GM12878 (cell line): ENCODE results near the gene NACAD.

ENCODE experiments used
- ASH2L ChIP-seq: fragments of 300-600, 200-600 bp; sonication (generic); IDR thresholded peaks from 2 replicates; pipeline ENCODE4 v1.6.1; 2017; ENCODE audit warnings: low read depth, mild to moderate bottlenecking, borderline replicate concordance
- BHLHE40 ChIP-seq, 2 experiments: fragments of 450-650 bp in 1 of 2; IDR thresholded peaks; 2 replicates each; pipeline ENCODE4 v1.6.1; 2011 to 2017; ENCODE audit warnings: low read depth in 2 of 2, borderline replicate concordance in 1 of 2, improper control_type of control experiment in 1 of 2, low read length in 1 of 2, mild to moderate bottlenecking in 1 of 2
- CHD4 ChIP-seq: fragments of 200-600 bp; sonication (generic); IDR thresholded peaks from 2 replicates; pipeline ENCODE4 v1.6.1; 2016; ENCODE audit warnings: mild to moderate bottlenecking
- CREB1 ChIP-seq: IDR thresholded peaks from 2 replicates; pipeline ENCODE4 v1.6.1; 2012; ENCODE audit warnings: low read depth, mild to moderate bottlenecking, inconsistent platforms
- FOXM1 ChIP-seq: IDR thresholded peaks from 2 replicates; pipeline ENCODE4 v1.6.1; 2012; ENCODE audit warnings: low read depth, mild to moderate bottlenecking, inconsistent platforms, low read length, moderate library complexity
- GABPA ChIP-seq: IDR thresholded peaks from 2 replicates; pipeline ENCODE4 v1.6.1; 2014; ENCODE audit warnings: antibody characterized with exemption, low read depth, mild to moderate bottlenecking, inconsistent platforms
- NFYB ChIP-seq: IDR thresholded peaks from 2 replicates; pipeline ENCODE4 v1.6.1; 2011; ENCODE audit warnings: low read depth, mild to moderate bottlenecking, low read length, improper control_type of control experiment, moderate library complexity; ENCODE audit not compliant: insufficient read depth
- SMC3 ChIP-seq: IDR thresholded peaks from 2 replicates; pipeline ENCODE4 v1.6.1; 2011; ENCODE audit warnings: low read length, improper control_type of control experiment, borderline replicate concordance
- TF ChIP-seq, protein P1 (sequence below), 3 experiments: IDR thresholded peaks in 2 of 3; conservative IDR thresholded peaks in 1 of 3; 2 replicates each; pipeline ENCODE4 v1.5.1; 2011; ENCODE audit warnings: low read depth in 3 of 3, low read length in 3 of 3, mild to moderate bottlenecking in 3 of 3, control low read depth in 2 of 3, moderate library complexity in 2 of 3, inconsistent platforms in 1 of 3, mixed read lengths in 1 of 3; ENCODE audit not compliant: control insufficient read depth in 2 of 3, insufficient read depth in 1 of 3; ENCODE audit errors: extremely low read depth in 1 of 3
- TF ChIP-seq, protein P2 (sequence below): fragments of 450-650 bp; IDR thresholded peaks from 2 replicates; pipeline ENCODE4 v1.6.1; 2017; ENCODE audit warnings: mild to moderate bottlenecking
- TF ChIP-seq, protein P3 (sequence below): fragments of 450-650 bp; formaldehyde crosslinking; IDR thresholded peaks from 2 replicates; pipeline ENCODE4 v1.5.0; 2022; ENCODE audit warnings: mild to moderate bottlenecking, missing genetic modification characterization

DNA sequence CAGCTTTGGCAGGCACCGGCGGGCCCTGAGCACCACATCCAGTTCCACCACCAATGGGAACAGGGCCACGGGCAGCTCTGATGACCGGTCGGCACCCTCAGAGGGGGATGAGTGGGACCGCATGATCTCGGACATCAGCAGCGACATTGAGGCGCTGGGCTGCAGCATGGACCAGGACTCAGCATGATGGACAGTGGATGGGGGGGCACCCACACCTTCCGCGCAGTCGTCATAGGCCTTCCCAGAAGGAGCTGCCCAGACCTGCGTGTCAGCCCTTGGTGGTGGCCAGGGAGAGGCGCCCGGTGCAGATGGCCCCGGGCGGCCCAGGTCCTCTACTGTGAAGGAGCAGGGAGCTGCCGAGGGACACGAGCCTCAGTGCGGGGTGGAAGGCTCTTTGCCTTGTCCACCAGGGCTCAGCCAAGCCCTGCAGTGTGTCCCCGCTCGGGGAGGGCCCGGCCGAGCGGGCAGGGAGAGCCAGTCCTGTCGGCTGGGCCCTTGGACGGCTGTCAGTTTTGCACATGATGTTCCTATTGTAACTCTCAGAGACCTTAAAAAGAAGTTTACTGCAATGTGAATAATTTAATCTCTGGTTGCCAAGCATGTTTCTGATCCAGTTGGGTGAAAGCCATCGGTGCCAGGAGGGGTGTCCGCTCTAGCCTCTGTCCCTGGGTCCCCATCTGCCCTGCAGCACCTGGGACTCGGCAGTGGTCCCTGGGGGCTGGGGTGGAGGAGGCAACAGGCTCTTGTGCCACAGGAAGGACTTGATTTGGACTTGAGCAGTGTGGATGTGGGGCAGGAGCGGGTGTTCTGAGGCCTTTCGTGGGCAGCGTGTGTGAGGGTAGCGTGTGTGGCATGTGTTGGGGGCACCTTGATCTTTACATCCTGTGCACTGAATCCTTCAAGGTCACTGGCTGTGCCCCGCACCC, 12.6 kb downstream of the NACAD start:
- no peak for TF ChIP-seq BHLHE40 (IDR thresholded peaks at IDR 0.05; ENCODE audit: borderline replicate concordance in 1 of 2, low read depth in 2 of 2, low read length in 1 of 2)
- TF ChIP-seq, protein P1, sequence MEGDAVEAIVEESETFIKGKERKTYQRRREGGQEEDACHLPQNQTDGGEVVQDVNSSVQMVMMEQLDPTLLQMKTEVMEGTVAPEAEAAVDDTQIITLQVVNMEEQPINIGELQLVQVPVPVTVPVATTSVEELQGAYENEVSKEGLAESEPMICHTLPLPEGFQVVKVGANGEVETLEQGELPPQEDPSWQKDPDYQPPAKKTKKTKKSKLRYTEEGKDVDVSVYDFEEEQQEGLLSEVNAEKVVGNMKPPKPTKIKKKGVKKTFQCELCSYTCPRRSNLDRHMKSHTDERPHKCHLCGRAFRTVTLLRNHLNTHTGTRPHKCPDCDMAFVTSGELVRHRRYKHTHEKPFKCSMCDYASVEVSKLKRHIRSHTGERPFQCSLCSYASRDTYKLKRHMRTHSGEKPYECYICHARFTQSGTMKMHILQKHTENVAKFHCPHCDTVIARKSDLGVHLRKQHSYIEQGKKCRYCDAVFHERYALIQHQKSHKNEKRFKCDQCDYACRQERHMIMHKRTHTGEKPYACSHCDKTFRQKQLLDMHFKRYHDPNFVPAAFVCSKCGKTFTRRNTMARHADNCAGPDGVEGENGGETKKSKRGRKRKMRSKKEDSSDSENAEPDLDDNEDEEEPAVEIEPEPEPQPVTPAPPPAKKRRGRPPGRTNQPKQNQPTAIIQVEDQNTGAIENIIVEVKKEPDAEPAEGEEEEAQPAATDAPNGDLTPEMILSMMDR (IDR thresholded peaks at IDR 0.05 in 2 of 3, conservative IDR thresholded peaks at IDR 0.05 in 1 of 3; ENCODE audit: control insufficient read depth in 2 of 3, extremely low read depth in 1 of 3, insufficient read depth in 1 of 3, low read depth in 3 of 3, low read length in 3 of 3) = no peak
- no peak for TF ChIP-seq CREB1
- no peak for TF ChIP-seq GABPA
- no peak for TF ChIP-seq NFYB
- no peak for TF ChIP-seq FOXM1
- no peak for TF ChIP-seq CHD4
- TF ChIP-seq, protein P2, sequence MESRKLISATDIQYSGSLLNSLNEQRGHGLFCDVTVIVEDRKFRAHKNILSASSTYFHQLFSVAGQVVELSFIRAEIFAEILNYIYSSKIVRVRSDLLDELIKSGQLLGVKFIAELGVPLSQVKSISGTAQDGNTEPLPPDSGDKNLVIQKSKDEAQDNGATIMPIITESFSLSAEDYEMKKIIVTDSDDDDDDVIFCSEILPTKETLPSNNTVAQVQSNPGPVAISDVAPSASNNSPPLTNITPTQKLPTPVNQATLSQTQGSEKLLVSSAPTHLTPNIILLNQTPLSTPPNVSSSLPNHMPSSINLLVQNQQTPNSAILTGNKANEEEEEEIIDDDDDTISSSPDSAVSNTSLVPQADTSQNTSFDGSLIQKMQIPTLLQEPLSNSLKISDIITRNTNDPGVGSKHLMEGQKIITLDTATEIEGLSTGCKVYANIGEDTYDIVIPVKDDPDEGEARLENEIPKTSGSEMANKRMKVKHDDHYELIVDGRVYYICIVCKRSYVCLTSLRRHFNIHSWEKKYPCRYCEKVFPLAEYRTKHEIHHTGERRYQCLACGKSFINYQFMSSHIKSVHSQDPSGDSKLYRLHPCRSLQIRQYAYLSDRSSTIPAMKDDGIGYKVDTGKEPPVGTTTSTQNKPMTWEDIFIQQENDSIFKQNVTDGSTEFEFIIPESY = no peak
- TF ChIP-seq ASH2L = no peak
- no peak for TF ChIP-seq SMC3
- TF ChIP-seq, protein P3, sequence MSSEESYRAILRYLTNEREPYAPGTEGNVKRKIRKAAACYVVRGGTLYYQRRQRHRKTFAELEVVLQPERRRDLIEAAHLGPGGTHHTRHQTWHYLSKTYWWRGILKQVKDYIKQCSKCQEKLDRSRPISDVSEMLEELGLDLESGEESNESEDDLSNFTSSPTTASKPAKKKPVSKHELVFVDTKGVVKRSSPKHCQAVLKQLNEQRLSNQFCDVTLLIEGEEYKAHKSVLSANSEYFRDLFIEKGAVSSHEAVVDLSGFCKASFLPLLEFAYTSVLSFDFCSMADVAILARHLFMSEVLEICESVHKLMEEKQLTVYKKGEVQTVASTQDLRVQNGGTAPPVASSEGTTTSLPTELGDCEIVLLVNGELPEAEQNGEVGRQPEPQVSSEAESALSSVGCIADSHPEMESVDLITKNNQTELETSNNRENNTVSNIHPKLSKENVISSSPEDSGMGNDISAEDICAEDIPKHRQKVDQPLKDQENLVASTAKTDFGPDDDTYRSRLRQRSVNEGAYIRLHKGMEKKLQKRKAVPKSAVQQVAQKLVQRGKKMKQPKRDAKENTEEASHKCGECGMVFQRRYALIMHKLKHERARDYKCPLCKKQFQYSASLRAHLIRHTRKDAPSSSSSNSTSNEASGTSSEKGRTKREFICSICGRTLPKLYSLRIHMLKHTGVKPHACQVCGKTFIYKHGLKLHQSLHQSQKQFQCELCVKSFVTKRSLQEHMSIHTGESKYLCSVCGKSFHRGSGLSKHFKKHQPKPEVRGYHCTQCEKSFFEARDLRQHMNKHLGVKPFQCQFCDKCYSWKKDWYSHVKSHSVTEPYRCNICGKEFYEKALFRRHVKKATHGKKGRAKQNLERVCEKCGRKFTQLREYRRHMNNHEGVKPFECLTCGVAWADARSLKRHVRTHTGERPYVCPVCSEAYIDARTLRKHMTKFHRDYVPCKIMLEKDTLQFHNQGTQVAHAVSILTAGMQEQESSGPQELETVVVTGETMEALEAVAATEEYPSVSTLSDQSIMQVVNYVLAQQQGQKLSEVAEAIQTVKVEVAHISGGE (CRISPR knock-in tag) = no peak
